B cell (primary cell): ENCODE data around the gene GATA1. TPM values are rescaled to one million over a fixed set of nuclear protein-coding genes. Genes with fewer than 3 reads are reported as not detected.

ENCODE experiments used
- ATAC-seq: fragments of 200-7000 bp; cut with Tn5 transposase; one replicate; pipeline ENCODE4 v1.10.0; 2021; ENCODE audit warnings: low read depth, mild to moderate bottlenecking, moderate number of reproducible peaks, moderate library complexity
- CTCF ChIA-PET: fragments of 350-600 bp; sonication (Branson Sonifier 250); formaldehyde crosslinking; loops from one replicate; lab custom pipeline; 2021; ENCODE audit warnings: antibody characterized with exemption, inconsistent platforms; lab: Charles Lee
- POLR2A ChIA-PET: fragments of 350-600 bp; sonication (Branson Sonifier 250); formaldehyde crosslinking; loops from one replicate; lab custom pipeline; 2021; ENCODE audit warnings: antibody characterized with exemption; lab: Charles Lee
- DNase-seq: peaks from one replicate; pipeline ENCODE4 v3.0.0; 2013
- H2AFZ ChIP-seq: 2 replicates; pipeline ENCODE4 v1.6.1; 2012; ENCODE audit warnings: mild to moderate bottlenecking, low read depth, low read length; ENCODE audit not compliant: insufficient read depth, poor library complexity, severe bottlenecking
- H3K27ac ChIP-seq, 2 donors: 1 replicate in 1 of 2; 2 replicates in 1 of 2; pipeline ENCODE4 v1.5.1; 2012 to 2013; ENCODE audit warnings: low read length in 2 of 2, mild to moderate bottlenecking in 2 of 2, moderate library complexity in 1 of 2
- H3K27me3 ChIP-seq, 4 experiments: fragments of 200-600 bp in 1 of 4; sonication (generic) in 1 of 4; replicated peaks in 1 of 4; 1 replicate in 2 of 4; 2 replicates in 2 of 4; pipeline versions ENCODE4 v1.6.1 to v1.7.0; 2013 to 2016; ENCODE audit warnings: low read length in 3 of 4, mild to moderate bottlenecking in 2 of 4, mixed read lengths in 1 of 4, moderate library complexity in 1 of 4; ENCODE audit not compliant: insufficient read depth in 4 of 4, control insufficient read depth in 3 of 4; ENCODE audit errors: control extremely low read depth in 1 of 4
- H3K36me3 ChIP-seq, 2 experiments: replicated peaks in 1 of 2; 1 replicate in 1 of 2; 2 replicates in 1 of 2; pipeline versions ENCODE4 v1.6.1 to v1.7.1; 2013; ENCODE audit warnings: low read length in 1 of 2; ENCODE audit not compliant: insufficient read depth in 2 of 2, control insufficient read depth in 1 of 2; ENCODE audit errors: control extremely low read depth in 1 of 2, extremely low read depth in 1 of 2
- H3K4me1 ChIP-seq, 2 donors: fragments of 200-600 bp in 1 of 2; sonication (generic) in 1 of 2; 1 replicate in 1 of 2; 2 replicates in 1 of 2; pipeline versions ENCODE4 v1.5.1 to v1.6.1; 2013 to 2017; ENCODE audit warnings: low read length in 2 of 2; ENCODE audit not compliant: control insufficient read depth in 2 of 2, insufficient read depth in 2 of 2
- H3K4me2 ChIP-seq: replicated peaks from 2 replicates; pipeline ENCODE3; 2012; ENCODE audit warnings: mild to moderate bottlenecking, low read depth, low read length; ENCODE audit not compliant: poor library complexity, severe bottlenecking
- H3K4me3 ChIP-seq, 5 experiments: fragments of 200-600 bp in 1 of 5; sonication (generic) in 1 of 5; 1 replicate in 3 of 5; 2 replicates in 2 of 5; pipeline versions ENCODE4 v1.5.1 to v1.7.0; 2011 to 2016; ENCODE audit warnings: low read length in 4 of 5, mild to moderate bottlenecking in 4 of 5, low read depth in 2 of 5, control low read depth in 1 of 5, moderate library complexity in 1 of 5; ENCODE audit not compliant: insufficient read depth in 1 of 5; ENCODE audit errors: control extremely low read depth in 1 of 5, extremely low read depth in 1 of 5
- H3K79me2 ChIP-seq: fragments of 200-600 bp; sonication (generic); one replicate; pipeline ENCODE4 v1.6.0; 2016; ENCODE audit warnings: low read length; ENCODE audit not compliant: control insufficient read depth, insufficient read depth
- H3K9ac ChIP-seq: fragments of 200-600 bp; sonication (generic); 2 replicates; pipeline ENCODE4 v1.6.1; 2017; ENCODE audit warnings: mild to moderate bottlenecking, low read length, moderate library complexity
- H3K9me3 ChIP-seq, 3 donors: one replicate each; pipeline versions ENCODE4 v1.6.1 to v1.7.1; 2013; ENCODE audit warnings: low read length in 2 of 3; ENCODE audit not compliant: control insufficient read depth in 2 of 3, insufficient read depth in 1 of 3; ENCODE audit errors: control extremely low read depth in 1 of 3
- H4K20me1 ChIP-seq: 2 replicates; pipeline ENCODE4 v1.6.0; 2012; ENCODE audit warnings: mild to moderate bottlenecking, low read length; ENCODE audit not compliant: insufficient read depth, control insufficient read depth, poor library complexity, severe bottlenecking
- H3K27ac Mint-ChIP-seq: one replicate; pipeline ENCODE4 v1.8.0; 2021; ENCODE audit warnings: mixed read lengths
- H3K27me3 Mint-ChIP-seq: one replicate; pipeline ENCODE4 v1.8.0; 2021; ENCODE audit warnings: mixed read lengths
- H3K4me1 Mint-ChIP-seq: one replicate; pipeline ENCODE4 v1.8.0; 2021; ENCODE audit warnings: mixed read lengths
- H3K4me3 Mint-ChIP-seq: one replicate; pipeline ENCODE4 v1.8.0; 2021; ENCODE audit warnings: mixed read lengths
- H3K9me3 Mint-ChIP-seq: one replicate; pipeline ENCODE4 v1.8.0; 2022; ENCODE audit warnings: mixed read lengths; ENCODE audit not compliant: insufficient read depth
- EZH2 ChIP-seq: IDR thresholded peaks from 2 replicates; pipeline ENCODE4 v1.6.1; 2012; ENCODE audit warnings: borderline replicate concordance, low read depth, mild to moderate bottlenecking, moderate library complexity, low read length; ENCODE audit not compliant: insufficient read depth, poor library complexity, severe bottlenecking
- WGBS: methylation state at CpG from one replicate; pipeline ENCODE4 v1.1.5; 2013; ENCODE audit warnings: missing lambda C conversion rate; ENCODE audit not compliant: insufficient coverage; 5-methylcytosine and 5-hydroxymethylcytosine counted together
- intact Hi-C: fragments of 100-400 bp; cut with micrococcal nuclease; formaldehyde crosslinking; loops from one replicate; pipeline ENCODE4 v1.10.0; 2022
- polyA plus RNA-seq: library from polyadenylated mRNA; depleted of rRNA; stranded (reverse); fragments of >200 nt; gene quantifications from 2 replicates; pipeline ENCODE4 v1.2.3, GENCODE V29; 2012
- total RNA-seq, 2 donors: library from RNA; stranded (reverse); fragments of 120-200 nt in 1 of 2; gene quantifications; 1 replicate in 1 of 2; 2 replicates in 1 of 2; pipeline versions ENCODE4 v1.2.3 to v1.2.4, GENCODE V29; 2013 to 2022
- TF ChIP-seq, protein P1 (sequence below): fragments of 200-600 bp; IDR thresholded peaks from one replicate; pipeline ENCODE4 v1.8.0; 2022; ENCODE audit warnings: antibody characterized with exemption, mild to moderate bottlenecking

Gene GATA1
- total and polyA plus RNA-seq, 2 donors (not counting 1 experiment from before 2014, with no cell fraction given), result not detected

DNA sequence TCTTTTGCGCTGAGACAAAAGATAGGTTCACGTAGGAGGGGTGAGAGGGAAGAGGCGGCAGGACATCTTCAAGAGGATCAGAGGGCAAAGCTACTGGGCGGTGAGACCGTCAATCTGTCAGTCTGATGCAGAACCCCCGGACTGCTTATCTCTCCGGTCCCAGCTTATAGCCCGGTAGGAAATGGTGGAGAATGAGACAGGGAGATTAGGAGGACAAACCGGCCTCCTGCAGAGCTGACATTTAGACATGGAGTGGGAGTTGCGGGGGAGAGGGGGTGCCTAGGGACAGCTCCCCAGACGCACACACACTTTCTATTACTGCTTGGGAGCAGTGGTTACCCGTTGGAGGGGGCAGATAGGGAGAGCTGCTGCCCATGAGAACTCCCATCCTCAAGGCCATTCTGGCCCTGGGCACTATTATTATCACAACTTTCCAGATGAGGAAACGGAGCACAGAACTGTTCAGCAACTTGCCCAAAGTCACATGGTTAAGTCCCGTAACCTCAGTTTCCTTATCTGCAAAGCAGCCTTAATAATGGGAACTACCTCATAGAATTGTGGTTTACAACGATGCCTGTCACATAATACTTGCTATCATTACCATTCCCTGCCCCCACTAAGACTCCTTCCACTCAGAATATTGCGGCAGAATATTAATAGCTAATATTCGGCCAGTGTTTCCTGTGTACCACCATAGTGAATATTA is 14.3 kb downstream of the GATA1 start:
- peak overlapping the region; percentile 59 to 82 (median 65) for H3K4me3 ChIP-seq
- ChIA-PET POLR2A (interaction anchor here (0.6 to 1.5 kb wide), 6 partner anchors 42 to 1567 kb away, joined by 3 to 9 read pairs (median 4); partner anchors contain the start of genes PQBP1, TBC1D25 and TIMM17B), CTCF (interaction anchor here (1.0 to 1.5 kb wide), 4 partner anchors 117 to 355 kb away, joined by 3 to 7 read pairs (median 3); partner anchors contain the start of gene WAS)
- H3K9me3 ChIP-seq, result no peaks in the 10 kb centered on the region
- no peaks in the 10 kb centered on the region for H3K27me3 Mint-ChIP-seq
- TF ChIP-seq, protein P1, sequence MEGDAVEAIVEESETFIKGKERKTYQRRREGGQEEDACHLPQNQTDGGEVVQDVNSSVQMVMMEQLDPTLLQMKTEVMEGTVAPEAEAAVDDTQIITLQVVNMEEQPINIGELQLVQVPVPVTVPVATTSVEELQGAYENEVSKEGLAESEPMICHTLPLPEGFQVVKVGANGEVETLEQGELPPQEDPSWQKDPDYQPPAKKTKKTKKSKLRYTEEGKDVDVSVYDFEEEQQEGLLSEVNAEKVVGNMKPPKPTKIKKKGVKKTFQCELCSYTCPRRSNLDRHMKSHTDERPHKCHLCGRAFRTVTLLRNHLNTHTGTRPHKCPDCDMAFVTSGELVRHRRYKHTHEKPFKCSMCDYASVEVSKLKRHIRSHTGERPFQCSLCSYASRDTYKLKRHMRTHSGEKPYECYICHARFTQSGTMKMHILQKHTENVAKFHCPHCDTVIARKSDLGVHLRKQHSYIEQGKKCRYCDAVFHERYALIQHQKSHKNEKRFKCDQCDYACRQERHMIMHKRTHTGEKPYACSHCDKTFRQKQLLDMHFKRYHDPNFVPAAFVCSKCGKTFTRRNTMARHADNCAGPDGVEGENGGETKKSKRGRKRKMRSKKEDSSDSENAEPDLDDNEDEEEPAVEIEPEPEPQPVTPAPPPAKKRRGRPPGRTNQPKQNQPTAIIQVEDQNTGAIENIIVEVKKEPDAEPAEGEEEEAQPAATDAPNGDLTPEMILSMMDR, result no peak
- no peak for TF ChIP-seq EZH2
- H3K79me2 ChIP-seq, result no peaks in the 10 kb centered on the region
- peak overlapping the region; percentile 81 to 88 for H3K27ac ChIP-seq
- intact Hi-C loops, result loop anchor here (1.0 to 5.0 kb wide), 6 partner anchors 90 to 323 kb away; partner anchors contain the start of genes FTSJ1, PIM2 and TFE3
- H3K9ac ChIP-seq, result peak overlapping the region; percentile 64
- peaks cover 4 to 16% of the 10 kb centered on the region in 2 donors for H3K4me1 ChIP-seq
- H3K27me3 ChIP-seq, result no peaks in the 10 kb centered on the region
- peak overlapping the region; percentile 83 for H2AFZ ChIP-seq
- peak overlapping the region; percentile 98 for H3K27ac Mint-ChIP-seq
- 31% methylated on average over 8 of the region's 17 CpGs for WGBS
- no peaks in the 10 kb centered on the region for H3K9me3 Mint-ChIP-seq
- H3K4me3 Mint-ChIP-seq, result peak overlapping the region; percentile 96
- no peaks in the 10 kb centered on the region for H4K20me1 ChIP-seq
- H3K4me2 ChIP-seq, result peak overlapping the region; percentile 60
- DNase-seq (no peak), ATAC-seq (no peak)
- peaks cover 14% of the 10 kb centered on the region for H3K4me1 Mint-ChIP-seq
- H3K36me3 ChIP-seq, result peaks cover 0 to 5% of the 10 kb centered on the region in 2 experiments
